Measurements from ENCODE around the gene CREB1. TPM values are rescaled to one million over a fixed set of nuclear protein-coding genes. Genes with fewer than 3 reads are reported as not detected.

Gene CREB1
- total and polyA plus RNA-seq, 9 of the 15 experiments (the other 6 are each of a cell fraction or from before 2014, with no cell fraction given) = 8.9 to 51.3 (median 19.5) TPM

- peak; percentile 9; the same call in 1 of the 2 replicates for TF ChIP-seq REST (IDR thresholded peaks at IDR 0.05; ENCODE audit: borderline replicate concordance)
- TF ChIP-seq REST (CRISPR knock-in tag; IDR thresholded peaks at IDR 0.05; ENCODE audit: low read depth) = no peak
- peak; percentile 76 for TF ChIP-seq PRDM10 (IDR thresholded peaks at IDR 0.05; ENCODE audit: partially characterized antibody)
- TF ChIP-seq CREB1 (IDR thresholded peaks at IDR 0.05) = peak; percentile 99
- TF ChIP-seq CREB1 (CRISPR knock-in tag; IDR thresholded peaks at IDR 0.05) = peak; percentile 85
- no peak for TF ChIP-seq ZNF584 (CRISPR knock-in tag; IDR thresholded peaks at IDR 0.05; ENCODE audit: low read depth)
- TF ChIP-seq GATAD2A (IDR thresholded peaks at IDR 0.05) = peak; percentile 99
- peak; percentile 64; the same call in 1 of the 2 replicates for TF ChIP-seq SMAD4 (CRISPR knock-in tag; conservative IDR thresholded peaks at IDR 0.05)
- TF ChIP-seq DPF2 (IDR thresholded peaks at IDR 0.05) = 0 out of 2 replicates have a peak, but pooled peaks have one; percentile 21
- TF ChIP-seq ZBTB7A (IDR thresholded peaks at IDR 0.05; ENCODE audit: borderline replicate concordance, control insufficient read depth, low read depth, low read length) = peak; percentile 73; the same call in 1 of the 2 replicates
- TF ChIP-seq CTBP1 (IDR thresholded peaks at IDR 0.05; ENCODE audit: borderline replicate concordance) = 0 out of 2 replicates have a peak, but pooled peaks have one; percentile 49
- TF ChIP-seq CSDE1 (IDR thresholded peaks at IDR 0.05) = peak in 1 of 2 experiments; percentile 66; a peak in 1 of 4 replicates
- TF ChIP-seq ZNF143 (CRISPR knock-in tag; IDR thresholded peaks at IDR 0.05) = peak; percentile 19; the same call in 1 of the 2 replicates
- peak; percentile 57 for TF ChIP-seq TAF7 (tag; IDR thresholded peaks at IDR 0.05)
- TF ChIP-seq KLF16 (IDR thresholded peaks at IDR 0.05) = no peak
- TF ChIP-seq STAT5A (IDR thresholded peaks at IDR 0.05; ENCODE audit: borderline replicate concordance, low read length) = no peak
- peak; percentile 68; the same call in 1 of the 2 replicates for TF ChIP-seq ELF4 (CRISPR knock-in tag; IDR thresholded peaks at IDR 0.05)
- TF ChIP-seq ZFX (CRISPR knock-in tag; IDR thresholded peaks at IDR 0.05) = peak; percentile 87
Observed at GRCh38 chr2:207529330-207530159, at the start of gene CREB1 (continued).

All from K562 (cell line).